Middle frontal gyrus (tissue), 1 donor: Measurements from ENCODE around the gene P2RY6.
A peak's percentile ranks its signal among the peaks of the same experiment; 100 is the strongest.

Experiments
- DNase-seq: peaks from one replicate; pipeline ENCODE4 v3.0.0-alpha.2; 2015; ENCODE audit warnings: low spot score; ENCODE audit errors: extremely low spot score

The P2RY6 gene

DNA sequence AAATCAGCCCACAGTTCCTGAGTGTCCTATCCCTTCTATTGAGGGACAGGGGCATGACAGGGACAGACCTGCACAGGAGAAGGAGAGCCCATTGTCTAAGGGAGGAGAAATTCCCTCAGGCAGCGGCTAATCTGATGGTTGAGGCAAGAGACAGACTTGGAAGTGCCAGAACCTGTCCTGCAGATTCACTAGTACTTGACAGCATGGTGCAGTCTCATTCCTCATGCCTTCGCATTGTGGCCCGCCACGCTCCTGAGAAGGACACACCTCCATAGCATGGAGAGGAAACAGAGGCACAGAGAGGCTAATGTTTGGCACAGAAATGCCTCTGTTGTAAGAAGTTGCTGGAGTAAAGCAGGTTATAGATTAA lies 3.2 kb downstream of the P2RY6 start:
- no peak for DNase-seq

DNA sequence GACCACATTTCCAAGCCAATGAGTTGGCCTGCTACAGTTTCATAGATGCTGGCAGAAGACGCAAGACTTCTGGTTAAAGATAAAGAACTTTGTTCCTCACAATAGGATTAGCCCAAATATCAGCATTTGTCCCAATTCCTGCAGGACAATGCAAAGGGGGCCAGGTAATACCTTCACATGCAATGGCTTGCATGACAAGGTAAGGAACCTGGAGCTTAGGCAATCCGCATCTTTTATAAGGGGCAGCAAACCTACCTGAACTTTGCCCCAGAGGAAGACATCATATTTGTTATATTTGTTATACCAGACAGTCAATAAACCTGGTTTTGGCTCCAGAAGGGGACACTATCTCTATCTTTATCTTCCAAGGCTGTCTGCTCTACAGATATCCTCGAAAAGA lies 5.3 kb downstream of the P2RY6 start:
- DNase-seq: no peak

DNA sequence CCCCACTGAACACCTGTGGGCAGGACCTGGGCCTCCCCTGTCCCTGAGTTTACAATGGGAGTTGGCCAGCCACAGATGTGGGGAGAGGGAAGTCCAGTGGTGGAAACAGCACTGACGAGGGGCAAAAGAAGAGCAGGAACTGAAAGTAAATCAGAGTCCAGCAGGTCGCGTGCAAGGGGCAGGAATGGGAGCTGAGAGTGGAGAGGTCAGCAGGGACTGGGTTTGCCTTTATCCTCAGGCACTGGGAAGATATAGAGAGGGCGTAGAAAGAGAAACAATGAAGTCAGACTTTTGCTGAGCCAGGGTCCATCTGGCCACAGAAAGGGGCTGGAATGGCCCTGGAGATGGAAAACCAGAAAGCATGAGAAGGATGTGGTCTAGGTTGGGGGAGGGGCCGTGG lies 8.5 kb downstream of the P2RY6 start:
- no peak for DNase-seq

DNA sequence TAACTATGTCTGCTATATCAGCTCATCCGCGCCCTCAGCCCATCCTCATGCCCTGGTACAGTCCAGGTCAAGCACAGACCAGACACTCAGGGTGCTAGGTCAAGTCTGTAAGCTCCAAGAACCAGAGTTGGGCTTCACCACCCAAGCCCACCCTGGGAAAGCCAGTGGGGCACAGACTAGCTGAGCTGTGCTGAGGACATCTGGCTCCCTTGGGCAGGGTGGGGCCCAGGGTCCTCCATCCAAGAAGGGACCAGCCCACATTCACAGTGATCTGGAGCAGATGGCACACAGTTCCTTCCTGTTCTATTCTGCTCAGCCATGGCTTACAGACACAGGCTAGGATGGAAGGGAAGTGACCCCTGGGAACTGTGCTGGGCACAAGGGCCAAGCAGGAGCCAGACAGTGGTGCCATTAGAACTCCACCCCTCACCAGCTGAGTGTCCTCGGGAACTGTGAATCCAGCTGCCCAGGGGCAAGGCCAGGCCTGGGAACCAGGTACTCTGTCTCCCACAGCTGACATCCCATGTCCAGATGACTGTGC lies 9.1 kb downstream of the P2RY6 start:
- no peak for DNase-seq

DNA sequence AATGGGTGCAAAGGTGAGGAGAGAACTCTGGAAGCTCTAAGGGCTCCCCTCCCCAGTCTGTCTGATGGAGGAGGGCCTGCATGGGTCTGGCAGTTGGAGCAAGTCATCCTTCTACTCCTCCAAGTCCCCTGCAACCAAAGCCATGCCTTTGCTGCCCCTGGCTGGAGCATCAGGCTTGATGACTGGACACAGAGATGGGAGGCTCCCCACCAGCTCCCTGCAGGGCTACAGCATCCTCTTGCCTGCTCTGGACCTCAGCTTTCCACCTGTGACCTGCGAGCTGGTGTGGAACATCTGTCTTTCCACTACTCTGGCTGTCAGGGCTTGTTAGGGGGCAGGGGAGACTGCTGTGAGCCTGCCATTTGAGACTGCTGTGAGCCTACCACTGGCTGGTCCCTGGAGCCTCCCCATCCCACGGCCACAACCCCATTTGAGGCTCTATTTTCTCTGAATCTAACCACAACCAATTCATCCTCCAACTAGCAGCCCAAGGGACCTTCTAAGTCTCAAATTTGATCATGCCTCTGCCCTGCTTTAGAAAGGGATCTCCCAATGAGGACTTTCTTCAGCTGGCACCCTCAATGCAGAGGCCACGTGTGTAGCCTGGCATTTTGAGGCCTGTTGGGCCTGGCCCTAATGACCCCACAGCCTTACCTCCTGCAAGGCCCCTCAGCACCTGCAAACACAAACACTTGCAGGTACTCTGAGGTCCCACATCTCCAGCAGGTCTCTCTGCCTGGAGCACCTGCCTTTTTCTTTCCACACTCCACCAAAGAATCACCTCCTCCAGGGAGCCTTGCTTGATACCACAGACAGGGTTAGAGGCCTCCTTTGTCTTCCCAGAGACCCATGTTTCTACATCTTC lies 9.9 kb downstream of the P2RY6 start:
- DNase-seq: no peak

DNA sequence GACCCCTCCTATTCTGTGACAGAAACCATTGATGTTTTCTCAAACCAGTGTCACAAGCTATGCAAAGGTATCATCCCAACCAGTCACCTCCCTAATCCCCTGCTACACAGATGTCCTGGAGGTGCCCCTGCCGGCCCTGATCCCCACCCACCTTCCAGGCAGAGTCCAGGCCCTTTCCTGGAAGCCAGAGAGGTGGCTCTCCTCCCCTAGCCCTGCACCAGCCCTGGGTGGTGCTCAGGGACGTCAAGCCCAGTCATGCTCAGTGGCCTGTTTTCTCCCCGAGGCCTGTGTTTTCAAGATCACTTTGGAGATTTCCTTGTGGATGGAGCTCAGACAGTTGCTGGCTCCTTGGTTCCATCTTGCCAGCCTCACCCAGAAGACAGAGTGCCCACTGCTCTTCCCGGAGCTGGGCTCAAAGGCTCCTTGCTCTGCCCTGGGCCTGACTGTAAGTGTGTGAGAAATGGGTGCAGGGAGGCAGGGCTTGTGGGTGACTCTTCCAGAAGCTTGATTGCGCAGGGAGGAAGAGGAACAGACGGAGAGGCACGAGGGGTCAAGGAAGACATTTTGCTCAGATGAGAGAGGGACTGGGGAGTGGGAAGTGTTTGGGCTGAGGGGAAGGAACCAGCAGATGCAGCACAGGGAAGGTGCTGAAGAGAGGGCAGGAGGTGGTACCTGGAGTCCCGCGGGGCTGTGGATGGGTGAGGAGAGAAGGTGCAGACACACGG lies 11.3 kb downstream of the P2RY6 start:
- DNase-seq: no peak

DNA sequence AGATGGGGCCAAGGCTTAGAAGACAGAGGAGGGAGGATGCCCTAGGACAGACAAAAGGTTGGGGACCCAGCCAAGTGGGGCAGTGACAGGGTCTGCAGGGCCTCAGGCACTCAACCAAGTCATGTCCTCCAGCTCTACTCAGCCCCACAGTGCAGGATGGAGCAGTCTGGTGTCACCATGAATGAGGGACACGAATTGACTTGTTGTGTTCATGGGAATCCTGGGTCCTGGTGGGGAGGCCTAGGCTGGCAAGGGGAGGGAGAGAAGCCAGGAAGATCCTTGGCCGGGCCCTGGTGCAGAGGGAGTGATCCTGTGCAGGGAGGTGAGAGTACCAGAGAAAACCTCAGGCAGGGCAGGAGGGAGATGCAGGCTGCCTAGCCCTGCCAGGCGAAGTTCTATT lies 12.0 kb downstream of the P2RY6 start:
- no peak for DNase-seq

DNA sequence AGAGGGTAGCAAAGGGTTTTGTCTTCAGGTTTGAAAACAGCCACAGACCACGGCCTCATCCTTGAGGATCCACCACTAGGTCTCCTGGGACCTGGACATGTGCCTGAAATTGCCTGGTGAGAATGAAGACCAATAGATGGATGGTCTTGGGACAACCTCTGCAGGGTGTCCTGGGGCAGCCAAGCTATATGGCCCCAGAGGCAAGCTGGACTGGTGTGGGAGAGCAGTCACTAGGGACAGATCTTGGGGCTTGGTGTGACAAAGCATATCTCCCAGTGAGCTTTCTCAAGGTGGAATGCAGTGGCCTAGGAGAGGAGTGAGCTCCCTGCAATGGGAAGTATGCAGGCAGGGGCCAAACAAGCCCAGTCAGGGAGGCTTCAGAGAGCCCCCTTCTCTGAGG lies 13.6 kb downstream of the P2RY6 start:
- DNase-seq: no peak

DNA sequence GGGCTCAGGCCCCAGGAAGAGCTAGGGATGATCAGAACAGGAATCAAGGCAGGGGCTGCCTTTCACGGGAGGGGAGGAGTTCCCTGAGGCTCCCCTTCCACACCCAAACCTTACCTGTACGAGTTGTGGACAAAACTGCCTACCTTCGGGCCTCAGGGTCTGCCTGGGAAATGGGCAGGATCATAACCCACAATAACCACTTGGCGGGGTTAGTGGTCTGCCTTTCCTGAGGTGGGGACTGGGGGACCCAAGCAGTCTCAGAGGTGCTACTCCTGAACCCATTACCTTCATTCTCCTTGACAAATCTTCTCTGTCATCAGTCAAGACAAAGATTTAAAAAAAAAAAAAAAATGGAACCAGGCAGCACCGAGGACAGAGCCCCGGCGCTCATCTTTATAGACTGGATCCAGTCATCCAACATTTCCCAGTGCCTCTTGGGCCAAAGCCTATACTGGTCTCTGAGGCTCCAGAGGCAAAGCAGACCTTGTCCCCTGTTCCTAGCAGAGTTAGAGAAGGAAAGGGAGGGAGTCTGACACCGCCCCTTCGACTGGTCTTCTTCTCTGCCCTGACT lies 14.2 kb downstream of the P2RY6 start:
- no peak for DNase-seq

DNA sequence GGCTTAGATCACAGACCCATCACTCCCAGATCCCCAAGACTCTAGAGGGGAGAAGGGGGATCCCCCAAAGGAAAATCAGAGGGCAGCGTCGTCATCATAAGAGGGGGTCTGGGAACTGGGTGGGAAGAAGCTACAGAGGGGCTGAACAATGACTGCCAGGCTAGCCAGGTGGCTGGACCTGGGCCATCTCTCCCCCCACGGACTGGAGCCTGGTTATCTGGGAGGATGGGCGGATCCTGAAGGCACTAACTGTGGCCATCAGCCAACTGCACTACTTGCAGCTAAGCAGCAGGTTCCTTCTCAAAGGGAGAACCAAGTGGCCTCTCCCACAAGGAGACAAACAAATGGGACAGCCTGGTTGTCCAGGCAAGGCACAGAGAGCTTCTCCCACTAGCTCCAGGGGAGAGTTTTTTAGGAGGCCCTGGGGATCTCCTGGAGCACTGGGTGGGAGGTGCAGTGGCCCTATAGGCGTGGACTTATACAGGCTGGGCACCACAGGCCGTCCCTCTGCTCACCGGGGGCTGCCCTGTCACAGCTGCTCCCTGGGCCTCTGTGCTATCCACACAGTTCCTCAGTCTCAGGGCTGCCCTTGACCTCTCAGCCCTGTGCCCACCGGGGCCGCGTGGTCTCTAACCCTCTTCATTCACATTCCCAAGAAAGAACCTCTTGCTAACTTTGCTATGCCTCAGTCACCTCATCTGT lies 15.4 kb downstream of the P2RY6 start:
- DNase-seq: no peak

DNA sequence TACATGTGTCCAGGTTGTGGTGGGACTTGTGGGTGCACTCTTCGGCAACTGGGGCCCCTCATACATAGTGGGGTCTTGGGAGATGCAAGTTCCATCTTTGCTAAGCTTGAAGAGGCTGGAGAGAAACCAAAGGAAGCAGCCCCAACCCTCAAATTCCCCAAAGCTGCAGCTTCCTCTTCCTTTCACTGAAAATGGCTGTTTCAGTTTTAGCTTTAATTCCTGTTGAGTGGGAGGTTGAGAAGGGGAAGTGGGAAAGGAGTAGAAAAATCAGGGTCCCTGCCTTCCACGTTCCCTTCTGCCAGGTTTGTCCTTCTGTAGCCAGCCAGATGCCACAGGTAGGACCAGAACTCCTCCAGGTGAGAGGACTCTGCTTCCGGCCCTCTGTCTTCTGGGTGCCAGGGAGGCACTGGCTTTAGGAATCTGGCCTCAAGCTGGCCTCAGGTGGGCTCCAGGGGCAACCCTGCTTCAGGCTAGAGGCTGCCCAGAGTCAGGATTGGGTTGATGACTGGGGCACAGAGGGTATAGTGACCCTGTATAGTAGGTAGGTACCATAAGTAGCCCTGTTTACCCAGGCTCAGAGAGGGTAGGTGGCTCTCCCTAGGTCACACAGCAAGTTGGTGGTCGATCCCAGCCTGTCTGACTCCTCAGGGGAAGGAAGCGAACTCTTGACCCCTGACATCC lies 16.2 kb downstream of the P2RY6 start:
- no peak for DNase-seq

DNA sequence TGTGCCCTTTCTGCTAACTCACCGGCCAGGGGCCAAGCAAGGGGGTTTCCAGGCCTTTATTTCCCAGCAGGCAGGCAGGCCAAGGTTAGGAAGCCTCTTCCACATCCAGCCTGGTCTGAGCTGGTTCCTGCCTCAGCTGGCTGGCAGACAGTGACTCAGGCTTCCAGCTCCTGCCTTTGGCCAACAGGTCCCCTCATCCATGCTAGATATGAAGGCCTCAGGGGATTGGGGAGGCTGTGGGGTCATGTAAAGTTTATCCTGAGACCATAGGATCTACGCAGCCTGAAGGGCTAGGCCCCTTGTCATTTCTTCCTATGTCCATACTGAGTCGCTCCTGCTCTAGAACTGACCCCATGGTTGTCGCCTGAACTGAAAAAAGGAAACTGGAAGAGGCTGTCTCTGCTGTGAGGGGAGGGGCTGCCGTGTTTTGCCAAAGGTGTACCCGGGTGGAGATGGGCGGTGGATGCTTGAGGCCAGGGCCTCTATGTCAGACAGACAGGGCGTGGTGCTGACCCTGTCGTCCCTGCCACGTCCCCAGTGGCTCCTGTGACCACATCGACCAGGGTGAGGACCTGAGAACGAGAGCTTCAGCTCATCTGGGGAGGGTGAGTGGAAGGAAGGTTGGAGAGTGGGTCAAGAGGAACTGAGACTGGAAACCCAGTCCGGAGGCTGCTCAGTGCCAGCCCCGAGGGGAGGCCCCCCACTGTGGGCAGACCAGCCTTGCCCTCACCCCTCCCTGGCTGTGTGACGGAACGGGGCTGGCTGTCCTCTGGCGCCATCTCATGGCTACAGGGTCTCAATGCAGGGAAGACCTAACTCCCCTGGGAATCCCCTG lies 17.0 kb downstream of the P2RY6 start:
- peak; percentile 64 for DNase-seq

DNA sequence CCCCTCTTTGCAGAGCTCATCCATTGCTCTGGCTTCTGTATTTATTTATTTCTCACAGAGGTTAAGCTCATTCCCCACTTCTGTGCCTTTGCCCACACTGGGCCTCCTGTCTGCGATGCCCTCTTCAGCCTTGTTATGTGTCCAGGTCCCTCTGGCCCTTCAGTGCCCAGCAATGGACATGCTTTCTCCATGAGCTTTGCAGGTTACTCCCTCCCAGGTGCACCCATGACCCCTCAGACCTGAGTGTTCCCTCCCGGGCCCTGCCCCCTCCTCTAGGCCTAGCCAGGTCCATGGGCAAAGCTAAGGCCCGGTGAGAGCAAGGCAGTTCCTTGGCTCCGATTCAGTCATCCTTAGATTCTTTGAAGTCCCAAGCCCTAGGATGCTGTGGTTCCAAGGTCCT lies 18.4 kb downstream of the P2RY6 start:
- no peak for DNase-seq

DNA sequence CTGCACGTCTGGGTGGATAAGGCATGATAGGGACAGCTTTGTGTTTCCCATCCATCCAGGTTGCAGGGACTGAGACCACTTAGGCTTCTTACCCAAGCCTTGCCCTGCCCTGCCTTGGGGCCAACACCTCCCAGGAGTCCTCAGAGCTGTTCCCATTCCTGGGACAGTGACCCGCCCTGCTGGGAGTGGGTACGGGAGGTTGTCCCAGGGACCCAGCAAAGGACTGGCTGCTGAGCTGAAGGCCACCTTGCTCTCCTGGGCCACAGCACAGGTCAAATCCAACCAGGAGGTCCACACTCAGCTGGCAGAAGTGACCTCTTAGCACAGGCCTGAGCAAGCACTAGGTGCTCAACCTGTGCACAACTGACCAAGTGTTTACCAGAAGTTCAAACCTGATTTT lies 19.1 kb downstream of the P2RY6 start:
- no peak for DNase-seq

DNA sequence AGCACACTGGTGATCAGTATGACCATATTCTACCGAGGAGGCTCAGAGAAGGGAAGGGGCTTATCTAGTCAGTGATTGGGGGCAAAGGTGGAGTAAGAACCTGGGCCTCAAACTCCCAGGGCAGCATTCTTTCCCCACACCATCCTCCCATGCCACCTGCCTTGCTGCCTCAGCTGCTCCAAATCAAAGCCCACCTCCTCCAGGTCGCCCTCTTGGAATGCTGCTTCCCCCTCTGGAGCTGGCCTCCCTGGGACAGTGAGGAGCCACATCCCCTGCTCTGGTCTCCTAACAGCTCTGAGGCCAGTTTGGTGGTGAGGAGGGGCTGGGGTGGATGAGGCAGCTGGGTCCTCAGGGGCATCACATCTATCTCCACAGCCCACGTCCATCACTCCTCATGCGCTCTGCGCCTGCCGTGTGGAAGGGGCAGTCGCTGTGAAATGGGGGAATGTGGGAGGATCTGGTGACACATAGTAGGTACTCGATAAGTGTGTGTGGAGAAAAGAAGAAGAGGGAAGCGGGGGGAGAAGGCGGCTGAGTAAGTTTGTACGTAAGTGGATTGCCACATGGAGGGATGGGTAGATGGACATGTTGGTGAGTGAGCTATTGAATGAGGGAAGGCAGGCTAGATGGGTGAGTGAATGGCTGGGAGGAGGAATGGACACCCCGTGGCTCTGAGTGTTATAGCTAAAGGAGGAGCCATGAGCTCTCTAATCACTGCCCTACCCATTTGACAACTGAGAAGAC lies 19.8 kb downstream of the P2RY6 start:
- no peak for DNase-seq

DNA sequence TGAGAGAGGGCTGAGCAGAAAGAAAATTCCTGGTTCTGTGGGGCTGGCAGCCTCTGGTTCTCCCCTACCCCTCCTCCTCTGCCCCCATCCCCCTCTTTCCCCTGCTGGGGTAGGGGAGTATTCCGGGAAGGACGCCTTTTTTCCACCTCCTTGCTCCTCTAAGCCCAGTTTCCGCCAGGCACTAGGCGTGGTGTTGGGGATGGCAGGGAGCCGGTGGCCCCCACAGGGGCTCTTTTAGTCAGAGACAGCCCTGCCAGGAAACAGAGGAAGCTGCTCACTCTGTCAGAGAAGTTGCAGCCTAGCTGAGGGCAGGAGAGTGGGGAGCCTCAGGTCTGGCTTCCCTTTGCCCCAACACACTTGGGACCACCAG lies 20.4 kb downstream of the P2RY6 start:
- DNase-seq: no peak

DNA sequence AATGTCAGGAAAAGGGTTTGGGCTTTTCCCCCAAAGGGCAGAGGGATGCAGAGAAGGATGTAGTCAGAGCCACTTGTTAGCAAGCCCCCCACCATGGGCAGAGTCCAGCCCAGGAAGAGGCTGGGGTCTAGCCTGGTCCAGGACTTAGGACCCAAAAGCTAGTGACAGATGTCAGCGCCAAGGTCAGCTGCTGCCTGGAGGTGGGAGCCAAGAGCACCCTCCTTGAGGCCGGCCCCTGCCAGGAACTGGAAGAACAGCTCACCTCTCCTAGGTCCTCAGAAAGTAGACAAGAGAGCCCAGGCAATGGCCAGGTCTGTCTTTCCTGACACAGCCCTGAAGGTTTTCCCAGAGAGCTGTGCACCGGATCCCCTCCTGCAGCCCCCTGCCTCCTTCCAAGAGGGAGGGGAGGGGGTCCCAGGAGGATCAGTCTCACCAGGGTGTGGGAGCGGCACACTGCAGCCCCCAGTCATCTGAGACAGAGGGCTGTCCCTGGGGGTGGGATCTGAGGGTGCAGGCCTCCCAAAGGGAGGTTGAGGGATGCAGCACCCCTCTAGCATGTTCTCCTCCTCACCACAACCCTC lies 21.3 kb downstream of the P2RY6 start:
- DNase-seq: no peak

DNA sequence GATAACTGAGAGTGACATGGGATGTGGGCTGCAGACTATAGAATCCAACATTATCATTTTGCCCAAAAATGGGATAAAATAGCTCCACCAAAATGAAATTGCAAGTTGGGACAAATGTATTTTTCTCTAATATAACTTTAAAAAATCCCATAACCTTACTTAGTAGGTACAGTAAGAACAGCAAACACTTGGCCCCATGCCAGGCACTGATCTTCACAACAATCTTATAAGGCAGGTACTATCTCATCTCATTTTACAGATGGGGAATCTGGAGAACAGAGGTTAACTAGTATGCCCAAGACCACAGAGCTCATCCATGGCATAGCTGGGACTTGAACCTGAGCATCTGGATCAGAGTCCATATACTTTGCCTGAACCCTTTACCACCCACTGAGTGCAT lies 22.5 kb downstream of the P2RY6 start:
- no peak for DNase-seq
